CD4-positive, alpha-beta T cell treated with Interleukin-6 at 100 ng/mL for 8 hours (primary cell): Measurements from ENCODE around the gene GALR3.

ENCODE experiments used
- DNase-seq: peaks from one replicate; pipeline ENCODE4 v3.0.0-alpha.2; 2020; ENCODE audit warnings: mixed read lengths, low spot score

GALR3 gene

DNA sequence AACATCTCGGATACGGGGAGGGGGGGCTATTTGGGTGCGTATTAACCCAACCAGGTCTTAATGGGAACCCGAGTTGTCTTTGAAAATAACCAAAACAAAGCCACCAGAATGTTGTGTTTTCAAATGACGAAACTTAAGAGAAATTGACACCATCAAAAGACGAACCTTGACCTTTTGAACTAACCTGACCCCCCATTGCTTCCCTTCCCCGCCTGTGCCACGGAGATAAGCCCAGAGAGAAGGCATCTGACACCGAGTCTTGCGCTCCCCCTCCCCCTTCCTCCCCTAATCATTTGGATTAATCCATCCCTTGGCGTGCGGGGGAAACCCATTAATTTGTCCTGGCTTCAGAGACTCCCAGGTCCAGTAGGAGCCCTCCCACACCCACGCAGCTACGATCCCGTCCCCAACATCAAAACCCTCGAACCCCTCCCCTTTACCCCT, 20.0 kb upstream of the GALR3 start:
- DNase-seq: no peak

DNA sequence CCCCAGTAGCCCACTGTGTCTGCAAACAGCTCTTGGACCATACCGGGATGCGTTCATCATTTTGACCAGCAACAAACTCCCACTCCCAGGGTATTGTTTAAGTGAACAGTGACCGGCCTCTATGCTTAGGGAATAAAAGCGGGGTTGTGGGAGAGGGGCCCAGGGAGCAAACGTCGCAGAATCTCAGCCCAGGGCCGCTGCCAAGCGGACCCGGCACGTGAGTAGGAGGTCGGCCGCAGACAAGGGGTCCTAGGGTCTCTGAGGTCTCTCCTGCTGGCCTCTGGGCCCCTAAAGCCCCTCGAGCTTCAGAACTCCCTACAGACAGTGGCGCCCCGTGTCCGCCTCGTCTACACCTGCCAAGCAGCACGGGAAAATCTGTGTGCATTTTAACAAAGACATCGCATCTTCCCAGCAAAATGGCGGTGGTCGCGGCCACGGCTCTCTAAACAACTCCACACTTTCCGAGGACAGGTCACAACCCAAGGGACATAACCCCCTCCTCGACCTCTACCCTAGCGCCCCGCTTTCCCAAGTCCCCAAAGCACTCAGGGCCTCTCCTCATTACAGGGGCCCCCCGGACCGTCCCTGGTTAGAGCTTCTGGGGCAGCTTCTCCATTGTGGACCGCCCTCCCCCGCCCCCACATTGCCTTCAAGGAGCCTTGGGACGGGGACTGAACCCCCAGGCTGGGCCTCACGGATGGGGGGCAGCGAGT, 19.4 kb upstream of the GALR3 start:
- DNase-seq: no peak

DNA sequence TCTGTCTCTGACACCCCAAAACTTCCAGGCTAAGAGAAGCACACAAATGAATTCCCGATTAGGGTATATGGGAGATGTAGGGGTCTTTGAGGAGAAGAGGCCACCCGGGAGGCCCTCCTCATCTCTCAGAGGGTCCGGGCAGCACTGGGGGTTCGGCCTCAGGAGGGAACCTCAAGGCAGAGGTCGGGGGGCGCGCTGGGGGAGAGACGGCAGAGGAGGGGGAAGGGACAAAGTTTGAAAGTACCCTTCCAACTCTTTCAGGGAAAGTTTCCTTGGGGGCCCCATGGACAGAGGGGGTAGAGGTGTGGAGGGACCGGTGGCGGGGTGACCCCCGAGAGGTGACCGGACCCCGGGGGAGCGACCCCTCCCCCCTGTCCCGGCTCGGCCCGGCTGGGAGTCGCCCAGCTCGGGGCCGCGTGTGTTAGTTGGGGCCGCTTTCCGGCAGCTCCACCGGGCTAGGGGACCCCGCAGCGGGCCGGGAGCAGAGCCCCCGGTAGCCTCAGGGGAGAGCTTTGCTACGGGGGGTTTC, 18.8 kb upstream of the GALR3 start:
- no peak for DNase-seq

DNA sequence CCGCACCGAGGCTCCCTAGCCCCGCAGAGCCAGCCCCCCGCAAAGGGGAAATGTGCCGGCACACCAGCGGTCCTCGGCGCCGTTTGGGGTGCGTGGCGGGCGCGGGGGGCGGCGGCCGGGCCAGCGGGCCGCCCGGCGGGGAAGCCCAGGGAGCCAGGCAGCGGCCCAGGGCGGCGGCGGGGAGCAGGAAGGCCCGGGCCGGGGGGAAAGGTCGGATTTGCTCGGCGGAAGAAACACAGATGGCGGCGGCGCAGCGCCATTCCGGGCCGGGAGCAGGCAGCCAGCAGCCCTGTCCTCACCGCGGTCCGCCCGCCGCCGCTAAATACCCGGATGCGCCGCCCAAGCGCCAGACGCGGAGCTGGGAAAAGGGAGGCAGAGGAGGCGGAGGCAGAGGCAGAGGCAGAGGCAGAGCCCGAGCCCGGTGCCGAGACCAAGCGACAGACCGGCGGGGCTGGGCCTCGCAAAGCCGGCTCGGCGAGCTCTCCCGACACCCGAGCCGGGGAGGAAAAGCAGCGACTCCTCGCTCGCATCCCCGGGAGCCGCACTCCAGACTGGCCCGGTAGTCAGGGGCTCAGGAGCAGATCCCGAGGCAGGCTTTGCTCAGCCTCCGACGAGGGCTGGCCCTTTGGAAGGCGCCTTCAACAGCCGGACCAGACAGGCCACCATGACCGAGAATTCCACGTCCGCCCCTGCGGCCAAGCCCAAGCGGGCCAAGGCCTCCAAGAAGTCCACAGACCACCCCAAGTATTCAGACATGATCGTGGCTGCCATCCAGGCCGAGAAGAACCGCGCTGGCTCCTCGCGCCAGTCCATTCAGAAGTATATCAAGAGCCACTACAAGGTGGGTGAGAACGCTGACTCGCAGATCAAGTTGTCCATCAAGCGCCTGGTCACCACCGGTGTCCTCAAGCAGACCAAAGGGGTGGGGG, 18.0 kb upstream of the GALR3 start:
- DNase-seq: peak; percentile 56

DNA sequence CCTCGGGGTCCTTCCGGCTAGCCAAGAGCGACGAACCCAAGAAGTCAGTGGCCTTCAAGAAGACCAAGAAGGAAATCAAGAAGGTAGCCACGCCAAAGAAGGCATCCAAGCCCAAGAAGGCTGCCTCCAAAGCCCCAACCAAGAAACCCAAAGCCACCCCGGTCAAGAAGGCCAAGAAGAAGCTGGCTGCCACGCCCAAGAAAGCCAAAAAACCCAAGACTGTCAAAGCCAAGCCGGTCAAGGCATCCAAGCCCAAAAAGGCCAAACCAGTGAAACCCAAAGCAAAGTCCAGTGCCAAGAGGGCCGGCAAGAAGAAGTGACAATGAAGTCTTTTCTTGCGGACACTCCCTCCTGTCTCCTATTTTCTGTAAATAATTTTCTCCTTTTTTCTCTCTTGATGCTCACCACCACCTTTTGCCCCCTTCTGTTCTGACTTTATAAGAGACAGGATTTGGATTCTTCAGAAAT, 17.3 kb upstream of the GALR3 start:
- DNase-seq: no peak

DNA sequence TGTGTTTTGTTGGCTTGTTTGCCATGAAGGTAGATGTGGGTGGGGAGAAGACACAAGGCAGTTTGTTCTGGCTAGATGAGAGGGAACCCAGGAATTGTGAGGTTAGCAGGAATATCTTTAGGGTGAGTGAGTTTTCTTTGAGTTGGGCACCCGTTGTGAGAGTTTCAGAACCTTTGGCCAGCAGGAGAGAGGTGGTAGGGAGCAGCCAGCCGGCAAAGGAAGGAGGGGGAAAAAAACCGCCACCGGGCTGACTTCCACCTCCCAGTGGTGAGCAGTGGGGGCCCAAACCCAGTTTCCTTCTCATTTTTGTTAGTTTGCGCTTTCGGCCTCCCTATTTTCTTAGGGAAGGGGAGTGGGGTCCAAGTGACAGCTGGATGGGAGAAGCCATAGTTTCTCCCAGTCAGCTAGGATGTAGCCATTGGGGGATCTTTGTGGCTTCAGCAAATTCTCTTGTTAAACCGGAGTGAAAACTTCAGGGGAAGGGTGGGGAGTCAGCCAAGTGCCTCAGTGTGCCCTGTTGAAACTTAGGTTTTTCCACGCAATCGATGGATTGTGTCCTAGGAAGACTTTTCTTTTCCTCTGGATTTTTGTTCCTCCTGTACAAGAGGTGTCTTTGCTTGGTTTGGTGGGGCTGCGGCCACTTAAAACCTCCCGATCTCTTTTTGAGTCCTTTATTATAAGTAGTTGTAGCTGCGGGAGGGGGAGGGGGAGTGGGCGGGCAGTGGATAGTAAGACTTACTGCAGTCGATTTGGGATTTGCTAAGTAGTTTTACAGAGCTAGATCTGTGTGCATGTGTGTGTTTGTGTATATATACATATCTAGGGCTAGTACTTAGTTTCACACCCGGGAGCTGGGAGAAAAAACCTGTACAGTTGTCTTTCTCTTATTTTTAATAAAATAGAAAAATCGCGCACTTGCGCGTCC, 16.5 kb upstream of the GALR3 start:
- no peak for DNase-seq

DNA sequence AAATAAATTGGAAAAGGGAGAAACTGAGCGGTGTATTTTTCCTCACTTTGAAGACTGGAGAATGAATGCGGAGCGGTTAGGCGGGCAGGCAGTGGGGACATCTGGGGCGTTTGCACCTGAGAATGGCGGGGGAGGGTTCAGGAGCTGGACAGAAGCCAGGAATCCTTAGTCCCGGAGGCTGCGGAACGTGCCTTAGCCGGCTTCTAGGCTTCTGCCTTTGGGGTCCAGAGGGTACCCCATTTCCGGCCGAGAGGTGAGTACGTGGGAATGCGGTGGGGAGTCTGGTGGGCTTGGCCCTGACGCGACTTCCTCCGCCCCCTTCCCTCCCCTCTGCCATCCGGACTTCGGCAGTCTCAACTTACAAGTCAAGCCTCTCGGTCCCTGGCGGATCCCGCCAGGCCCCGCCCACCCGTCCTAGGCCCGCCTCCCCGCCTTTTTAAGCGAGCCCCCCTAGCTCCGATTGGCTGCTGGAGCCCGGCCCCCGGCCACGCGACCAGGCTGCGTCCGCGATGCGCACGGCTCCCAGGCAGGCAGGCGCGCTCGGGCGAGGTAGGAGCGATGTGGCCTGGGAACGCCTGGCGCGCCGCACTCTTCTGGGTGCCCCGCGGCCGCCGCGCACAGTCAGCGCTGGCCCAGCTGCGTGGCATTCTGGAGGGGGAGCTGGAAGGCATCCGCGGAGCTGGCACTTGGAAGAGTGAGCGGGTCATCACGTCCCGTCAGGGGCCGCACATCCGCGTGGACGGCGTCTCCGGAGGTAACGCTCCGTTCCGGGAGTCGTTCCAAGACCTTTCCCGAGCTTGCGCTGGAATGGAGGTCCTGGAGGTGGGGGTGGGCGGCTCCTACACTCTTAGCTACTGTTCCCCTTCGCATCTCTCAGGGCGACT, 15.5 kb upstream of the GALR3 start, which contains the start of gene GCAT:
GCAT (plus strand) TSS at position 525 of the 884 bp plus-strand sequence; CDS start at position 559, 34 bp downstream.
- peak; percentile 91 for DNase-seq

DNA sequence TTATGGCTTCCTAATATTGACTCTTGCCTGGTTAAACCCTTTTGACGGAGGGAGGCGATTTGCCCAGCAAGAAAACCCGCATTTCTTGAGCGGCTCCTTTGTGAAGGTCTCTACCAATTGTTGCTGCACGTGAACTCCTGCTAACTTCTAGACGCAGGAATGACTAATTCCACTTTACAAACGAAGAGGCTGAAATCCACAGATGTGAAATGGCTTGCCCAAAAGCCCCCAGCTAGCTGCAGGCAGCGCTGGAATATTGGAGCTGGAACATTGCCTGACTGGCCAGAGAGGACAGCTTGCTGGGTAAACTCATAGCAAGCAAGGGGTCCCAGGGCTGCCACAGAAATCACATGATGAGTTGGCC, 14.9 kb upstream of the GALR3 start:
- no peak for DNase-seq

DNA sequence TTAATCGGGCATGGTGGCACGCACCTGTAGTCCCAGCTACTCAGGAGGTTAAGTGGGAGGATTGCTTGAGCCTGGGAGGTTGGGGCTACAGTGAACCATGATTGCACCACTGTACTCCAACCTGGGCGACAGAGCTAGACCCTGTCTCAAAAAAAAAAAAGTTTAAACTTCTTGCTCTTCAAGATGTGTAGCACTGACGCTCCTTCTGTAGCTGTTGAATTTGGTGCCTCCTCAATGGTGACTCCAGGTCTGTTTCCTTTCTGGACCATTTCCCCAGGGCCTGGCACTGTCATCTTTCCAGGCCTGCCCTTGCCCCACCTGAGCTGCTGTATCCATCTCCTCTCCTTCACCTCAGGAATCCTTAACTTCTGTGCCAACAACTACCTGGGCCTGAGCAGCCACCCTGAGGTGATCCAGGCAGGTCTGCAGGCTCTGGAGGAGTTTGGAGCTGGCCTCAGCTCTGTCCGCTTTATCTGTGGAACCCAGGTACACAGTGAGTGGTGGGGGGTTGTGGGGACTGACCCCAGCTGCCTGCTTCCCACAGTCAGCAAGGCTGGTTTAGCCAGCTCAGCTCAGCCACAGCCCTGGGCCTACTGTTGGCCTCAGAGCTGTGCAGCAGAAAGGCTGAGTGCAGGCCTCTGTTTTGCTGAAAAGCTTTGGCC, 13.4 kb upstream of the GALR3 start:
- DNase-seq: no peak

DNA sequence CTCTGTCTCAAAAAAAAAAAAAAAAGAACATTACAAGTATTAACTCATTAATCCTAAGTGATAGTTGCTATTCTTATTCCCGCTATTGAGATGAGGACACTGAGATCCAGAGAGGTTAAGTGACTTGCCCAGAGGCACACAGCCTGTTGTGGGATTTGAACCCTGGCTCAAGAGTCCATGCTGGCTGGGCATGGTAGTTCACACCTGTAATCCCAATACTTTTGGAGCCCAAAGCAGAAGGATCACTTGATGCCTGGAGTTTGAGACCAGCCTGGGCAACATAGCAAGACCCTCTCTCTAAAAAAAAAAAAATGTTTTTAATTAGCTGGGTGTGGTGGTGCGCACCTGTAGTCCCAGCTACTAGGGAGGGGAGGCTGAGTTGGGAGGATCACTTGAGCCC, 11.3 kb upstream of the GALR3 start:
- no peak for DNase-seq

DNA sequence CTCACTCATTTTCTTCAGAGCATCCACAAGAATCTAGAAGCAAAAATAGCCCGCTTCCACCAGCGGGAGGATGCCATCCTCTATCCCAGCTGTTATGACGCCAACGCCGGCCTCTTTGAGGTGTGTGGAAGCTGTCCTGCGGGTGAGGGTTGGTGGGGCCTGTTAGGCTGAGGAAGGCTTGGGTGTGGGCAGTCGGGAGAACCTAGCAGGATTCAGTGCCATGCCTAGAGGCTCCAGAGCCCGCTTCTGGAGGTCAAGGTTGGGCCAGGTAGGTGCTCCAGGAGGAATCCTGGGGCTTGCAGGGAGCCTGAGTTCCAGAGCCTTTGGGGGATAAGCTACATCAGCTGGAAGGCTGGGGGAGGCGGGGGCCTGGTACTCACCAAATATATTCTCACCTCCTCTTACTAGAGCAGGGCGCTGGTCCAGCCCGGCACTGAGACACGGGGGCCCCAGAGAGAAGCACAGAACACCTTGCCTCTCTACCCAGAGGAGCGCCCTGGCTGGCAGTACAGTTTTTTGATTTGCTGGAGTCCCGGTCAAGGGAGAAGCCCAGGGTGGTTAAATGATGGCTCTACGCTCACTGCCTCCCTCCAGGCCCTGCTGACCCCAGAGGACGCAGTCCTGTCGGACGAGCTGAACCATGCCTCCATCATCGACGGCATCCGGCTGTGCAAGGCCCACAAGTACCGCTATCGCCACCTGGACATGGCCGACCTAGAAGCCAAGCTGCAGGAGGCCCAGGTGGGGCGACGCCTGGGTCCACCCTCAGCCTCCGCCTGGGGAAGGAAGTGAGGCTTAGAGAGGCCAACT, 10.1 kb upstream of the GALR3 start:
- DNase-seq: no peak

DNA sequence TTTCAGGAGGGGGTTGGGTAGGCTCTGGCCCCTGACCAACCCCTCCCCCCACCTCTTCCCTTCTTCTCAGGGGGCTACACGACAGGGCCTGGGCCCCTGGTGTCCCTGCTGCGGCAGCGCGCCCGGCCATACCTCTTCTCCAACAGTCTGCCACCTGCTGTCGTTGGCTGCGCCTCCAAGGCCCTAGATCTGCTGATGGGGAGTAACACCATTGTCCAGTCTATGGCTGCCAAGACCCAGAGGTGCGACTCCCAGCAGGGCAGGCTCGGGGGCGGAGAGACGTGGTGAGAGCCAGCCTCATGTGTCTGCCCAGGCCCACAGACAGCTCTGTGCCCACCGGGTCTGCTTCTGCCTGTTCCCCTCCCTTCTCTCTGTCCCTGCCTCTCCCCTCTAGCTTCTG, 7.6 kb upstream of the GALR3 start:
- no peak for DNase-seq

DNA sequence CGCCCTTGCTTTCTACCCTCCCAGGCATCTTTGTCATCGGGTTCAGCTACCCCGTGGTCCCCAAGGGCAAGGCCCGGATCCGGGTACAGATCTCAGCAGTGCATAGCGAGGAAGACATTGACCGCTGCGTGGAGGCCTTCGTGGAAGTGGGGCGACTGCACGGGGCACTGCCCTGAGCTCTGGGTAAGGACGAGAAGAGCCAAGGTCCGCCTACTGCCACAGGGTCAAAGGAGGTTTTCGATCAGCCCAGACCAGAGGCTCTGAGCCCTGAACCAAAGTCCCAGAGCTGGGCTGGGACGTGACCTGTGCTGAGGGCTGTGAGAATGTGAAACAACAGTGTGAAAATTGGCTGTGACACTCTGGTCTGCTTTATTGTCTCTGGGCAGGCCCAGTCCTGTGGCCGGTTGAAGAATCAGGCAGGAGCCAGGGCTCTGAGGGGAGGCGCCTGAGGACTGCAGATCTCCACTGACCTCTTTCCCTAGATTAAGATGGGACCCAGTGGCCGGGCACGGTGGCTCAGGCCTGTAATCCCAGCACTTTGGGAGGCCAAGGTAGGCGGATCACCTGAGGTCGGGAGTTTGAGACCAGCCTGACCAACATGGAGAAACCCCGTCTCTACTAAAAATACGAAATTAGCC, 6.5 kb upstream of the GALR3 start:
- no peak for DNase-seq

DNA sequence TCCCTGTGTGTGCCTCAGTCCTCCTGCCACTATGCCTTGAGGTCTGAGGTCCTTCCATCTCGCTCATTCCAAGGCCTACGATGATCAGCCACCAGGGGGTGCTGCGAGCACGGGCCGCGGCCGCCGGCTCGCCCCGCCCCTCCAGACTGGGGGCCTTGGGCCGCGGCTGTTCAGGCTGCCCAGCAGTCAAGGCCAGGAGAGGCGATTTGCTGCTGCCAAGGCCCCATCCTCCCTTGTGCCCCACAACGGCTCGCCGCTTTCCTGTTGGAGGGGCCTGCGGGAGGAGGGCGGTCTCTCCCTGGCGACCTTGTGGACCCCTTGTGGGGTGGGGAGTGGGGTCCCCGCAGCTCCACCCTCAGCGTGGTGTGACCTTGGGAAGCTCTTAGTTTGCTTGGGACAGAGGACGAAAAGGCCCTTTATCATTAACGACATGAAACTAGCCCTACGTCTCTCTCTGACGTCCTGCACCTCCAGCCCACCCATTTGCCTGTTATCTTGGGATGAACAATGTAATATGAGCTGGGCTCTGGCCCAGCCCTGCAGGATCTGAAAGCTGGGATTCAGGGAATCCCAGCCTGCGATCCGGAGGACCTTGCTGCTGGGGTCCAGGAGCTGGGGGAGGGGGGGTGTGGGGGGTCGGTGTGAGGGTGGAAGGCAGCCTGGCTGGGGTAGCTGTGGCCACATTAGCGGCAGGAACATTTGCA, 5.3 kb upstream of the GALR3 start:
- DNase-seq: peak; percentile 70

DNA sequence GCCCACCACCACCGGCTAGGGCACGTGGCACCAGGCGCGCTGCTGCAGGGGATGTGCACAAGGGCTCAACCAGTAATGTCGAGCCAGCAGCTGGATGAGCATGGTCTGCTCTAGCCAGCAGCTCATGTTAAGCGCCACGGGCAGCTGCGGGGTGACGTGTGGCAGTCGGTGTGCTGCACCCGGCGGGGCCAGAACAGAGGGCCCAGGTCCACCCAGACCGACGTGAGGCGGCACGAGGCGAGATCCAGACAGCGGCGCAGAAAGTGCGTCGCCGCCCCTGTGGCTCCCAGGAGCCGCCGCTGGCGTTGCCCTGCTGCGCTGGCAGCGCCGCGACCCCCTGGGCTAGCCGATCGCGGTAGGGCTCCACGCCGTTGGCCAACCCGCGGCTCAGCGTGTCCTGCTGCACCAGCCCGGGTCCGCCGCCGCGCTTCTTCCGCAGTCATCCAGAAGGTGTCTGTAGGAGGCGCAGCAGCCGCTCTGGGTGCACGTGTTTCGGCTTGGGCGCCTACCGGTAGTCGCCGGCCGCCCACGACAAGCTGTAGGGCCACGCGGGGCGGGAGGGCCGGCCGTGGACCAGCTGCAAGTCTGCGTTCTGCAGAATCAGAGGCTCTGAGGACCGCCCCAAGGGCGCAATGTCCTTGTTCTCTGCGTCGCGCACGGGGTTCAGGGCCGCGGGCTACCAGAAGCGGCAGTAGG, 4.6 kb upstream of the GALR3 start:
- peak; percentile 59 for DNase-seq

DNA sequence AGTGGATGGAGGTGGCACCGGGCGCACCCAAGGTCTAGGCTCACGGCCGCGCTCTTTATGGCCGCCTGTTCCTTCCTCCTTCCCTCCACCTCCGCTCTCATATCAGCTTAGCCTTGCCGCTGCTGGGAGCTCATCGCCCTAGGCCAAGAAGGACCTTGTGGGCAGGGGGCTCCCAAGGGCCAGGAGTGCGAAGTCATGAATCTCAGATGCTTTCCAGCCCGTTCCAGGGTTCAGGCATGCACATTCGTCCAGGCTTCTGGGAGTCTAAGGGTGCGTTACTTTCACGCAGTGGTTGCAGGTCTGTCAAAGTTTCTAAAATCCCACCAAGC, 4.1 kb upstream of the GALR3 start:
- no peak for DNase-seq

DNA sequence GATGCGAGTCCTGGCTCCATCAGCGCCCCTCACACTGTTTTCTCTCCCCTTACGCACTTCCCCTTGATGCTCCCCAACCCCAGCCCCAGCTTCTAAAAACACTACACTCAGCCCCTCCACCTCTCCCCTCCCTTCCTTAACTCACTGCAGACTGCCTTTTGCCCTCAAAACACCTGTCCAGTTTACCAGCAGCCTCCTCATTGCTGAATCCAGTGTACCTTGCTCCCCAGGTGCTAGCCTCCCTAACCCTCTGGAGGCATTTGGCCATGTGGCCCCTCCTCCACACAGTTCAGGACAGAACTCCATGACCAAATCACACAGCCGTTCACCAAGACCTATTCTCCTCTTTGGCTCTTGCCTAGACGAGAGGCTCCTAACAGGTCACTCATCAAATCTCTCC, 2.8 kb upstream of the GALR3 start:
- DNase-seq: no peak
